Epithelial cell of prostate (primary cell): Measurements from ENCODE around the gene TBC1D22A.

Source experiments
- DNase-seq: peaks from one replicate; pipeline ENCODE4 v3.0.0-alpha.2; 2011; ENCODE audit warnings: low read depth, low spot score
- H3K27ac ChIP-seq: fragments of 450-650 bp; 2 replicates; pipeline ENCODE4 v1.5.1; 2017; ENCODE audit warnings: mild to moderate bottlenecking

TBC1D22A gene

DNA sequence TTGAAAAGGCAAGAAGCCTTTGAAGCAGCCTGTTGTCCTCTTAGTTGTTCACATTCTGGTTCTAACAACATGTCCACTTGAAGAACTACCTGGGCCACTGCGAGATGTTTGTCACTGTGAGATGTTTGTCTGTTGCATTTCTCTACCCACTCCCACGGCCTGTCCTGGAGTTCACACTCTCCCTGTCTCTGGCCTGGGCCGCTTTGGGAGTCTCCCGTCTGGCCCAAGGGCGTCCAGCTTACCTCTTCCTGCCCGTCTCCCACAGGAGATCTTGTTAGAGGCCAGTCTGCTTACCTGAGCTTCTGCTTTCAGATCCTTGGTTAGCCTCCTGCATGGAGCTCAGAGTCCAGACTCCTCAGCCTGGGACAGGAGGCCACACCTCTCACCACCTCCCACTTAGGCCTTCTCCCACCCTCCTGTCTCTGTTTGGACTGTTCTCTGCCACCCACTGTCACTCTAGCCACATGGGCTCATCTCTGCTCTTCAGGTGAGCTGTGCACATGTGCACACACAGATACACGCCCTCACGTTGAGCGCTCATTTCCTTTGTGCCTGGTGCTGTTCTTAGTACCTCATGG lies 66.0 kb downstream of the TBC1D22A start:
- DNase-seq: no peak
- H3K27ac ChIP-seq: peak overlapping the region; percentile 73

DNA sequence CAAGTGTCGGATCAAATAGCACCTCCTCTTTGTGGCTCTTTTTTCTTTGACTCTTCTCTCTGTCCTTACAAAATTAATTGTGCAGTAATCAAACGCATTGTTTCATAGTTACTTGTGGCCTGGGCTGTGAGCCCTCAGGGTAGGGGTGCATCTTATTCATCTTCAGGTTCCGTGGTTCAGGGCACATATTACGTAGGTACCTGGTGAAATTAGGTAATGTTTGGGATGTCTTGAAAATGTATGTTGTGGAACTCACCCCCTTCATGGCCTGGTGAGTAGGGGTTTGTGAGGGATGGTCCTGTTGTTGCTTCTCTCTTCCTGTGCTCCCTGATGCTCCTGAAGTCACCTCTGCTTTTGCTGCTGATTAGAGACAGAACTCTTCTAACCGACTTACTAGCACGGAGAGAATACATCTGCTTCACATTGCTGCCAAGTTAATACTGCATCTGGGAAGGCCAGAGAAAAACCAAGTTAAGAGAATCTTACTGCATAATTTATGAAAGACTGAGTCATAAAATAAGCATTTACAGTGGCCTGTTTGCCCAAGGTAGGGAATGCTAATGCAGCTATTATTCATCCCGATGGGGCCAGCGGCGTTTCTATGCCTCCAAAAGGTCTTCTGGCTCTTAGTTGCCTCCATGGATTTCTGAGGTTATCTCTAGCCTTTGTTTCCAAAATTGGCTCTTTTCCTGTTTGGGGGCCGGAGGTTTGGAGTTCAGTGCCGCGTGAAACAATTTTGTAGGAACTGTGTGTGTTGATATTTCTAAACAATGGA lies 66.9 kb downstream of the TBC1D22A start:
- peak overlapping the region; percentile 73 for H3K27ac ChIP-seq
- DNase-seq: peak; percentile 24

DNA sequence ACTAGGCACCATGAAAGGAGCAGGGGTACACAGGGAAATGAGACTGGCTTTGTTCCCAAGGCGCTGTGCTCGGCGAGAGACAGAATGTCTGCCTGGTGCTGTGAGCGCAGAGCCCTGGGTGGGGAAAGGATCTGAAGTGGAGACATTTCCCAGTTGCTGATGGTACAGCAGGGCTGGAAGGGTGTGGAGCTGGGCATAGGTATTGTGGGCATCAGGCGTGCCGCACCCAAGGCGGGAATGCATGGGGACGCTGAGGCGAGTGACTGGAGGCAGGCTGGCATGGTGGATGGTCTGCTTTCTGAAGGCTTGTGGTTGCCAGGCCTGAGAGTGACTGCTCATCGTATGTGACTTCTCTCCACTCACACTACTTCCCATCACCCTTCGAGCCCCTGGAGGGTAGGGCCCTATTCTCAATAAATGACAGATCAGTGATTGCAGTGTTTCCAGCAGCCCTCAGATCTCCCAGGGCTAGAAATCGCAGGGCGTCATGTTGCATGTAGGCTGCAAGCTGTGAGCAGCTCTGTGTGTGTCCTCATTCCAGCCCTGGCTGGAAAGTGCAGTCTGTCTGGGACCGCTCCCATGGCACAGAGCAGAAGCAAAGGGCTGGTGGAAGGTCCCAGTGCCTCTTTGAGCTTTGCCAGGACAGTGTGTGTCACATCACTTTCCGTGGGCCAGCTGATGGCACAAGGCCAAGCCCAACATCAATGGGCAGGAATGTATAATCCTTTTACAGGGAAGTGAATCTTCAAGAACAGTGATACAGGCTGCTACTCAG lies 67.7 kb downstream of the TBC1D22A start:
- peak; percentile 10 for DNase-seq

DNA sequence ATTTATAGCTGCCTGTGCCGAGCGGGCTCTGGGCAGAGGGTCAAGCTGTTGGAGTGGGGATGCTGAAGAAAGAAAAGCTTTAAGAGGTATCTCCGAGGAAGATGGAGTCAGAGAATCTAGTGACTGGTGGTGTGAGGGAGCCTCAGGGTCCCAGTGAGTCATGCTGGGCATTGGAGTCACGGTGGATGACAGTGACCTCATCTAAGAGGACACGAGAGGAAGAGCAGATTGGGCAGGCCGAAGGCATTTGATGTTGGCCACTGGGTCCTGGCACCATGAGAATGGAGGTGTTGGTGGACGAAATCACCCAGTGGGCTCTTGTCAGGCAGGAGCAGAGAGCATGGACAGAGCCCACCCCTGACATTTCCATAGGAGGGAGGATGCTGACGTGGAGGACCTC lies 68.4 kb downstream of the TBC1D22A start:
- no peak for DNase-seq
- peak overlapping the region; percentile 73 for H3K27ac ChIP-seq

More for the DNA sequence above, 67.7 kb downstream of the TBC1D22A start:
- peak overlapping the region; percentile 73 for H3K27ac ChIP-seq

DNA sequence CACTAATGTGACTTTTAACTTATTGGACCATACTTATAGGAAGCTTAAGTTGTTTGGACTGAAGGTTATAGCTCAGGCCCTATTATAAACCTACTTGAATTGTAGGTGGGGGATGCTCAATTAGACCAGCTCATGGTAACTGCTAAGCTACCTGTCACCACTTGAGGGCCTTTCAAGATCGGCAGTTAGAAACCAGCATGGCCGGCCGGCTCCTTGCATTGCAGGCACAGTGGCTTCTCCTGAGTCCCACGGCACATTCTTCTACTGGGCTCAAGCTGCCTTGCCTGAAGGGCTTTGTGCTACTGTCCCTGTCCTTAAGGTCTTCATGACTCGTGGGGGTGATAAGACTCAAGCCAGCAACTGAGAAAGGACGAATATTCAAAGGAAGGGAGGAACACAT lies 70.8 kb downstream of the TBC1D22A start:
- no peak overlapping the region for H3K27ac ChIP-seq
- DNase-seq: no peak

DNA sequence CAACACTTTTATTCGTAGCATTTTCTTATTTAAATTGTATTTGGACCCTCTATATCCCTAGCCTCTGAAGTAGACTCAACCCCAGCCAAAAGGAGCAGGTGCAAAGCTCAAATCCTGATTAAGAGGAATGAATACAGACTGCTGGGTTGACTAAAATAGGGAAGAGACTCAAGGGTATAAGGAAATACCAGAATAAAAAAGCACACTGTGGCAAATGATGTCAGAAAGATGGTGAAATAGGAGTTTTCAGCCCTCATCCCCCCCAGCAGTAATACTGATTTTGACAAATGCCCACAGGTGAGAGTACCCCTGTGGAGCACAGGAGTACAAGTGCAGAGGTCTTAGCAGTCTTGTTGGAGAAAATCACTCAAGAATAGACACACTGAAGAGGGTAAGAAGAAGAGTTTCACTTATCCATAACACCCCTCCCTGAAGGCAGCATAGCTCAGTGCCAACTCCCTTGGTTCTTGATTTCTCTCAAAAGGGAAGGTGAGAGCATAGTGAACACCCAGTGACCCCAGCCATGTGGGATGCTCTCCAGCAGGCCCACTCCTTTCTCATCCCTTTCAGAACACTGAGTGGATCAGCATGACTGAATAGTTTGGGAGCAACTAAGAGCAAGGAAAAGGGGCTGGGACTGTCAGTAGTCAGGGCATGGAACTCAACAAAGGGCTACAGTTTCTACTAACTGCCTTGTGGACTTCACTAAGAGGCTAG lies 71.7 kb downstream of the TBC1D22A start:
- DNase-seq: no peak
- no peak overlapping the region for H3K27ac ChIP-seq

DNA sequence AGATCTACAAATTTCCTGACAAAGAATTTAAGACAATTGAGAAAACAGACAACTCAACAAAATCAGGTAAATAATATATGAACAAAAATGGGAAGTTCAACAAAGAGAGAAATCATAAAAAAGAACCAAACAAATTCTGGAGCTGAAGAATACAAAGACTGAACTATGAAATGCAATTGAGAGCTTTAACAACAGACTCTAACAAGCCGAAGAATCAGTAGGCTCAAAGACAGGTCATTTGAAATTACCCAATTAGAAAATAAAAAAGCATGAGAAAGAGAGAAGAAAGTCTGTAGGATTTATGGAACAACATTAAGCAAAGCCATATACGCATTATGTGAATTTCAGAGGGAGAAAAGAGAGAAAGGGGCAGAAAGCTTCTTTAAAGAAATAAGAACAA lies 72.8 kb downstream of the TBC1D22A start:
- DNase-seq: no peak
- no peak overlapping the region for H3K27ac ChIP-seq

DNA sequence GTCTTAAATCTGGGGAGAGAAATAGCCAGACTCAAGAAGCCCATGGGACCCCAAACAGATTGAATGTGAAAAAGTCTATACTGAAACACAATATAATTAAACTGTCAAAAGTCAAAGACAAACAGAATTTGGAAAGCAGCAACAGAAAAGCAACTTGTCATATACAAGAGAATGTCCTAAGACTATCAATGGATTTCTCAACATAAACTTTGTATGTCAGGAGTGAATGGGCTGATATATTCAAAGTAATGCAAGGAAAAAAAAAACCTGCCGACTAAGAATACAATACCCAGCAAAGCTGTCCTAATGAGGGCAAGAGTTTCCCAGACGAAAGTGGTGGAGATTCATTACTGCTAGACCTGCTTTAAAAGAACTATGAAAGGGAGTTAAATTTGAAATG lies 73.2 kb downstream of the TBC1D22A start:
- no peak overlapping the region for H3K27ac ChIP-seq
- no peak for DNase-seq

DNA sequence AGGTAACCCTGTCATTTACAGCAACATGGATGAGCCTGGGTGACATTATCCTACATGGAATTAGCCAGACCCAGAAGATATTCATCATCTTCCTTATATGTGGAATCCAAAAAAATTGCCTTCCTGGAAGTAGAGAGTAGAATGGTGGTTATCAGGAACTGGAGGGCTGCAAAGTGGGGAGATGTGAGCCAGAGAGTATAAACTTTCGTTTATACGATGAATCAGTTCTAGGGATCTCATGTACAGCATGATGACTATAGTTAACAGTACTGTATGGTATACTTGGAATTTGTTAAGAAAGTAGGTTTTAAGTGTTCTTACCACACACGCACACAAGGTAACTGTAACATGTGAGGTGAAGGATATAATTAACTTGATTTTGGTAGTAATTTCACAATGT lies 79.1 kb downstream of the TBC1D22A start:
- no peak overlapping the region for H3K27ac ChIP-seq
- DNase-seq: no peak

DNA sequence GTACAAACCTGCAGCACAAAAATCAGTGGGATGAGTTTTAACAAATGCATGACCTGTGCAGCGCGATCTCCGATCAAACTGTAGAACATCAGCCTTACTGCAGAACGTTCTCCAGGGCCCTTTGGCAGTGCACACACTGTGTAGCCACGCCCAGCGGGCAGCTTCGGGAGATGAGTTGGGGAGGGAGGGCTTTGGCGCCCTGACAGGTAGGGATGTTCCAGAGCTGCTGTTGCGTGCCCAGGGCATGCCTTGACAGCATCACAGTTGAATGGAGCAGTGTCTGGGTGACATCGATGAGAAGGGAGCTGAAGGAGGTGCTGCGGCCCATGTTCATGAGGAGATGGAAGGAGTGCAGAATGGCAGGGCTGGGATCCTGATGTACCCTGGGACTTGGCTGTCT lies 80.2 kb downstream of the TBC1D22A start:
- DNase-seq: peak; percentile 68
- H3K27ac ChIP-seq: no peak overlapping the region

DNA sequence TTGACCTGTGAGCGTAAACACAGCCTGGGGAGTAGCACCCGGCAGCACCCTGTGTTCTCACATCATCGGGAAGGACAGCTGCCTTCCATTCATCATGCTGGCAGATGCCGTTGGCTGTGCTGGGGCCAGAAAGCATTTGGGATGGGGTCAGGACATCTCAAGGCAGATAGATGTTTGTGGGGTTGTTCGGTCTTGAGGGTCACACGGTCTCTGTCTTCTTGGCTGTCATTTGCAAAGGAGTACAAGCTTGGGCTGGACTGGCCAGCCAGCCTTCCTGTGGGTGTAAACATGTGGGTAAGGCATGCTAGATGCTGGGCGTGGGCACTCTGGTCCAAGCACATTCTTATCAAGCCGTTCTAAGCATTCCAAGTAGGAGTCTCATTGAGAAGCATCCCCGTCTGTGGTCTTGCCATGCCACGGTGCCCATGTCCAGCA lies 81.4 kb downstream of the TBC1D22A start:
- no peak for DNase-seq
- no peak overlapping the region for H3K27ac ChIP-seq

DNA sequence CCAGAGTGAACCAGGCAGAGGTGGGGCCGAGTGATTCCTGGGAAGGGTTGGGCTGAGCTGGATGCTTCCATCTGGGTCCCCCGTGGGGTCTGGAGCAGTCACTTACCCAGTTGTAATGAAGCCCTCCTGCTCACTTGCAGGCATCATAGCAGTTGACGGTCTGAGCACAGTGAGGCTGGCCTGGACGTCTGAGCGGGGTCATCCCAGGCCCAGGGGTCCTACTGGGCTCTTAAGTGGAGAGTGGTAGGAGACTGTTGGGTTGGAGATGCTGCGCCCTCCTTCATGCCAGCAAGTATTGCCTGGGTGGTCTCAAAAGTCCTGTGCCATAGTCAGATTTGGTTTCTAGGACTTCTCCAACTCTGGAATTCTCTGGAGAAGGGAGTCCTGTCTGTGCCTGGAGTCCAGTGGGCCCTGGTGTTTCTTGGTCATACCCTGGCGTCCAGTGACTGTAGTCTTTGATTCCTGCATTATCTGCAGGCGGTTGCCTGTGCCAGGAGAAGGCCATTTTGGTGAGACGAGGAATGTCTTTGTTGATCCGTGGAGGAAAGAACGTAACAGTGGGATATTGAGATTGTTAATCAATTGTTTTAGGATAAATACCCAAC lies 82.3 kb downstream of the TBC1D22A start:
- H3K27ac ChIP-seq: no peak overlapping the region
- DNase-seq: no peak

DNA sequence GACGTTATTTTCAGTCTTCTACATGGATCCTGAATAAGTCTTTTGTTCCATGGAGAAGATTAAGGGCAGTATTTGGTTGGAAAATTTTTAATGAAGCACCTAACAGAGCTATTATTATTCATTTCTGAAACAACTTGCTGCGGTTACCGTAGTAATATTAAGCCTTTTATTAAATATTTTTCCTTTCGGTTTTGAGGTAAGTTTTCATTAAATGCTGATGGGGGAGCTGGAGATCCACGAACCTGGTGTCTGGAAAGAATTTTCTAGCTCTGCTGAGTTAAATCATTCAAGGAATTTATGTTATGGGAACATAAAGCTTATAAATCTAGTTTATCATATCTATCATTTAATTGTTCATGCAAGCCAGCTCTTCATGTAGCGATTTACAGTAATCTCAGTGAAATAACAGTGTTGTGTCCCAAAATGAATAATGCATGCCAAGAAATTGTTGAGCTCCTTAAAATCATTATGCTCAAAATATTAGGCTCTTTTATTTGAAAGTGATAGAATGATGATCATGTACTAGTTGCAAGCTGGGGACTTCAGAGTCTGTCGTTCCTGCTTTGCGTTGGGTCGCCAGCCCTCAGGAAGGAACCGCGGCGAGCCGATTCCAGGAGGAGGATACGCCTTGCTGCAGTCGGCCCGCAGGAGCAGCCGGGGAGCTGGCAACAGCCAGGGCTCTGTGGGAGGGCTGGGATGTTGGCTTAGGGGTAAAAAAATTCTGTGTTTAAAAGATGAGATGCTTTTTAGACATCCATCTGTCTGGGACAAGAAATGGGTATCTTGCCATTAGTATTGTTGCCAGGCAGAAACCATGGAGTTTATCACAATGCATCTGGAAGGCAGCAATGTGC lies 83.1 kb downstream of the TBC1D22A start:
- no peak for DNase-seq
- peak overlapping the region; percentile 0 for H3K27ac ChIP-seq

DNA sequence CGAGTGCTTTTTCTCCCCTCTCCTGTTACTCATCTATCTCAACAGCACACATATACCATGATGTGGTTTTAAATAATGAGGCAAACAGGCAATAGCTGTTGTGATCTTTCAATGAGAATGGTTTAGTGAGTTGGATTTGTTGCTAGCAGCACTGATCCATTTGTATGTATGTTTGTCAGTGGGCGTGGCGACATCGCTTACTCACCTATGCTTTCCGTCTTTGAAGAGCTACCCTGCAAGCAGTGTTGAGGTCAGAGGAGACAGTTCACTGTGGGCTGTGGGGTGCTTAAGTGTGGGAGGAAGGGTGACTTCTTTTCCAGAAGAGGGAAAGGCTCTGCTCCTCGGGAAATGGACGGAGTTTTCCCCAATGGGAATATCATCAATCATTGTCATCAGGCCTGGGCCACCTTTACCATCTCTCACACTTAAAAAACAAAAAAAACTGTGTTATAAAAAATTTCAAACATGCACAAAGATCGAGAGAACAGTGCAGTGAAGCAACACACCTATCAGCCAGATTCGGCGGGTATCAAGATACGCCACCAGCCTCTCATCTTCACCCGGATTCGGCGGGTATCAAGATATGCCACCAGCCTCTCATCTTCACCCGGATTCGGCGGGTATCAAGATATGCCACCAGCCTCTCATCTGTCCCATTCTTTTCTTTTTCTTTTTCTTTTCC lies 83.8 kb downstream of the TBC1D22A start:
- H3K27ac ChIP-seq: peak overlapping the region; percentile 0
- DNase-seq: peak; percentile 43

DNA sequence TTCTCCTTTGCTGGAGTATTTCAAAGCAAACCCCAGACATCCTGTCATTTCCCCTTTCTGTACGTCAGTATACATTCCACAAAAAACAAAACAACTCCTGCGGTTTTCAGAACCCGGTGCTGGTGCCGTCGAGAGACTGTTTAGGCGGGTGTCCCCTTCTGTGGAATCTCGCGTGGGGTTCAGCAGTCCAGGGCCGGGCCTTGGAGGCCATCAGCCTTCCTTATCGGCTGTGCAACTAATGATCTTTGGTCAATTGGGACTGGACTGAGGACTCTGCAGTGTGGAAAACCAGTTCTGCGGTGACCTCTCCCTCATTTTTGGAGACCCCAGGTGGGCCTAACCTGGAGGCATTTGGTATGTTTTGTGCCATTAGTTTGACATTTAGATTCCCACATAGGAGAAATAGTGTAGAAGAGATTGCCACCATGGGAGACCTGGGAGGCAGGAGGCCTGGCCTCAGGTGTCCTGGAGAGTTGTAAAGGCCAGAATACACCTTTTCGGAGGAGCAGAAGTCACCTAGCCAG lies 84.4 kb downstream of the TBC1D22A start:
- DNase-seq: no peak
- no peak overlapping the region for H3K27ac ChIP-seq

DNA sequence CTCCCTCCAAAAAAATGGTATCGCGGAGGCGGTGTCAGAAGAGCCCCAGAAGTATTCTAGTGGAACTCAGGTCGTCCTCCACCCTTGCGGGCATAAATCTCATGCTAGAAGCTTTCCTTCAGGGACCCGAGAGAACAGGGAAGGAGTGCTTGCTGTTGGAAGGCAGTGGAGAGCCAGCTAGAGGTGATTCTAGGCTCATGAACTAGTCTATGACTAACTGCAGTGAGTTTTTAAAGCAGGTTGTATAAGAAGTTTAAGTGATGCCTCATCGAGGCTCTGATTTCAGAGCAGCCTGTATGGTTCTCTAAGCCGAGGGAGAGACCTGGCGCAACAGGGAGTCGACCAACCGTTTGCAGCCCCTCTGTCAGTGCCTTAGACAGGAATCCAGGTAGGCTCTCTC lies 85.7 kb downstream of the TBC1D22A start:
- H3K27ac ChIP-seq: peak overlapping the region; percentile 28
- DNase-seq: peak; percentile 59

DNA sequence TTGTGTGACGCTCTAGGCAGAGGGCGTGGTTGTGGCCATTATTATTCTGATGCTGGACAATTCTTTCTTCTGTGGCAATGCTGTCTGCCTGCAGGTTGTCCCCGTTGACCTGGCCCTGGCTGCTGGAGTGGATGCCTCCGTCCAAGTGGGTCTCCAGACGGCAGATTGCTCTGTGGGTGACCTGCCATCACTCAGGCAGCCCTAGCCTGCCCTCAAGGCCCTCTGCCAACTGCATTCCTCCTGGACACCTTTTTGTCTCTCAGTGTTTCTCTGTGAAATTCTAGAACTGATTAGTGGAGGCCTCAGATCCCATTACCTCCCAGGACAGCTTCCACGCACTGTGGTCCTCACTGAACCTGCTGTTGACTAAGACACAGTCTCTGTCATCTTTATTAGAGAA lies 86.7 kb downstream of the TBC1D22A start:
- H3K27ac ChIP-seq: no peak overlapping the region
- DNase-seq: no peak

DNA sequence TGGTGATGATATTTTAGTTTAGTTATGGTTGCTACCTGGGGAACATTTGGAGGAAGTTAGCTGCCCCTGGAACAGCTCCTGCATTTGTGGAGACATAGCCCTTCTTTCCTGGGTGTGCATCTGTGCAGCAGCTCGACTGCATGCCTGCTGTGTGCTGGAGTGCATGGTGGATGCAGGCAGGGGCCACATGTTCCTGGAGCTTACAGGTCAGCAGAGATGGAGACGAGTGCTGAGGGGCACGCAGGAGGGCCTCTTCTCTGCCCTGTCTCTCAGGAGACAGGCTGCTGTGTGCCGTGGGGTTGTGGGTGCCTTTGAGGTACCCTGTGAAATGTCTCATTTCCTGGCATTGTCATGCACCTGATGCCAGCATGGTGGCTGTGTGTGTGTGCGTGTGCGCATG lies 87.5 kb downstream of the TBC1D22A start:
- no peak for DNase-seq
- H3K27ac ChIP-seq: no peak overlapping the region

DNA sequence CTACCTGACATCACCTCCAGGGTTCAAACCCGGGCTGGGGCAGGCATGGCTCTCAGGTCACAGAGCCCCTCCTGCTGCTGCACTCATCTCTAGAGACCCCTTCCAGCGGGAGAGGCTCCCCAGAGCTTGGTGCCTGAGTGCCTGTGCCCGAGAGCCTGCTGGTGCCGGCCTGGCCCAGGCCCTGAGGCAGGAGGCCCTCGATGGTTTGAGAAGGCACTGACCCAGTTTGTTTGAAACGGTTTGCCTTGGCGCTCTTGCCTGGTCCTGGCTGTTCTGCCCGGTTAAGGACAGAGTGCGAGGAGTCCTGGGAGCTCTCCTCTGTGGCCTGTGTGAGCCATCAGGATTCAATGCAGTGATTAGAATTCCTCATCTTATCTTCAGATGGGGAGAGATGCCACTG lies 88.9 kb downstream of the TBC1D22A start:
- DNase-seq: no peak
- no peak overlapping the region for H3K27ac ChIP-seq
